H1 (cell line): Measurements from ENCODE around the gene WDR59. TPM values are rescaled to one million over a fixed set of nuclear protein-coding genes. Genes with fewer than 3 reads are reported as not detected.

Experiments
- CTCF ChIA-PET: fragments of 300-600 bp; sonication (Branson Sonifier 250); formaldehyde crosslinking; loops from one replicate; lab custom pipeline; 2021; ENCODE audit not compliant: partially characterized antibody; lab: Charles Lee
- POLR2A ChIA-PET: fragments of 300-600 bp; sonication (Branson Sonifier 250); formaldehyde crosslinking; loops from one replicate; lab custom pipeline; 2021; ENCODE audit warnings: inconsistent platforms; ENCODE audit not compliant: partially characterized antibody; lab: Charles Lee
- DNase-seq, 2 experiments: peaks; one replicate each; pipeline versions ENCODE4 v3.0.0 to v3.0.0-alpha.2; 2010 to 2022; ENCODE audit warnings: low spot score in 2 of 2, low read depth in 1 of 2, mixed read lengths in 1 of 2
- FAIRE-seq: peaks from 2 replicates; lab custom pipeline; 2011; peaks lifted over from hg19 to GRCh38; lab: Jason Lieb, UNC
- H2AFZ ChIP-seq: 2 replicates; pipeline ENCODE4 v1.8.1; 2012; ENCODE audit warnings: low read length, inconsistent platforms
- H2AK5ac ChIP-seq: 2 replicates; pipeline ENCODE4 v1.6.1; 2013; ENCODE audit warnings: low read depth, low read length
- H2BK120ac ChIP-seq: replicated peaks from 2 replicates; pipeline ENCODE3; 2013; ENCODE audit warnings: low read depth, low read length, inconsistent platforms
- H2BK12ac ChIP-seq: 2 replicates; pipeline ENCODE4 v1.6.1; 2013; ENCODE audit warnings: low read depth, low read length
- H2BK15ac ChIP-seq: 2 replicates; pipeline ENCODE4 v1.6.1; 2013; ENCODE audit warnings: low read length
- H2BK20ac ChIP-seq: 2 replicates; pipeline ENCODE4 v1.6.1; 2013; ENCODE audit warnings: low read length
- H2BK5ac ChIP-seq: 2 replicates; pipeline ENCODE4 v1.6.1; 2013; ENCODE audit warnings: low read depth, low read length
- H3K14ac ChIP-seq: 2 replicates; pipeline ENCODE4 v1.6.1; 2013; ENCODE audit warnings: inconsistent platforms; ENCODE audit not compliant: insufficient read length
- H3K18ac ChIP-seq: 2 replicates; pipeline ENCODE4 v1.6.1; 2013; ENCODE audit warnings: low read length; ENCODE audit errors: extremely low read depth
- H3K23ac ChIP-seq: 2 replicates; pipeline ENCODE4 v1.6.1; 2013; ENCODE audit warnings: inconsistent platforms; ENCODE audit not compliant: insufficient read length
- H3K23me2 ChIP-seq: 2 replicates; pipeline ENCODE4 v1.6.1; 2013; ENCODE audit warnings: low read depth, low read length
- H3K27ac ChIP-seq: 2 replicates; pipeline ENCODE4 v1.6.1; 2011; ENCODE audit warnings: low read depth, low read length, inconsistent platforms
- H3K27me3 ChIP-seq, 4 experiments: replicated peaks in 1 of 4; 1 replicate in 1 of 4; 2 replicates in 3 of 4; pipeline versions ENCODE4 v1.6.1 to v1.8.1; 2011 to 2013; ENCODE audit warnings: low read length in 3 of 4, mild to moderate bottlenecking in 3 of 4, inconsistent platforms in 2 of 4, mixed read lengths in 2 of 4, moderate library complexity in 1 of 4; ENCODE audit not compliant: control insufficient read depth in 3 of 4, insufficient read depth in 3 of 4; ENCODE audit errors: extremely low read depth in 1 of 4
- H3K36me3 ChIP-seq, 4 experiments: 2 replicates each; pipeline versions ENCODE4 v1.6.1 to v1.8.1; 2011 to 2013; ENCODE audit warnings: mild to moderate bottlenecking in 4 of 4, low read length in 3 of 4, moderate library complexity in 2 of 4, control low read depth in 1 of 4, inconsistent platforms in 1 of 4; ENCODE audit not compliant: insufficient read depth in 4 of 4, control insufficient read depth in 2 of 4
- H3K4ac ChIP-seq: replicated peaks from 2 replicates; pipeline ENCODE3; 2013; ENCODE audit warnings: low read length, low read depth, mixed read lengths, inconsistent platforms; ENCODE audit not compliant: insufficient read length
- H3K4me1 ChIP-seq, 4 experiments: replicated peaks in 1 of 4; 1 replicate in 1 of 4; 2 replicates in 3 of 4; pipeline versions ENCODE4 v1.6.1 to v1.8.1; 2011 to 2013; ENCODE audit warnings: low read length in 3 of 4, inconsistent platforms in 2 of 4, mixed read lengths in 1 of 4; ENCODE audit not compliant: insufficient read depth in 4 of 4, control insufficient read depth in 3 of 4
- H3K4me2 ChIP-seq, 2 experiments: 2 replicates each; pipeline versions ENCODE4 v1.6.1 to v1.8.1; 2011 to 2013; ENCODE audit warnings: low read depth in 2 of 2, low read length in 2 of 2, control low read depth in 1 of 2, inconsistent platforms in 1 of 2, mild to moderate bottlenecking in 1 of 2; ENCODE audit not compliant: insufficient read depth in 1 of 2
- H3K4me3 ChIP-seq, 4 experiments: fragments of 200-600, 300-600 bp in 1 of 4; sonication (generic), shearing (Covaris generic), sonication (Bioruptor Twin) in 1 of 4; 2 replicates each; pipeline versions ENCODE4 v1.5.1 to v1.8.1; 2011 to 2016; ENCODE audit warnings: low read length in 4 of 4, low read depth in 3 of 4, control low read depth in 2 of 4, inconsistent platforms in 2 of 4, mild to moderate bottlenecking in 2 of 4, mixed read lengths in 1 of 4, moderate library complexity in 1 of 4; ENCODE audit not compliant: insufficient read depth in 2 of 4; ENCODE audit errors: extremely low read depth in 1 of 4
- H3K56ac ChIP-seq: replicated peaks from 2 replicates; pipeline ENCODE3; 2013; ENCODE audit warnings: low read depth, mild to moderate bottlenecking, mixed read lengths, low read length, inconsistent platforms; ENCODE audit not compliant: insufficient read length
- H3K79me1 ChIP-seq: 2 replicates; pipeline ENCODE4 v1.6.1; 2013; ENCODE audit warnings: low read depth, low read length, control low read depth
- H3K79me2 ChIP-seq, 2 experiments: 2 replicates each; pipeline versions ENCODE4 v1.6.1 to v1.8.1; 2012 to 2013; ENCODE audit warnings: low read length in 2 of 2, mild to moderate bottlenecking in 2 of 2, inconsistent platforms in 1 of 2; ENCODE audit not compliant: insufficient read depth in 2 of 2, control insufficient read depth in 1 of 2
- H3K9ac ChIP-seq, 4 experiments: replicated peaks in 1 of 4; 1 replicate in 1 of 4; 2 replicates in 3 of 4; pipeline versions ENCODE4 v1.6.1 to v1.8.1; 2011 to 2013; ENCODE audit warnings: low read depth in 3 of 4, low read length in 3 of 4, control low read depth in 2 of 4, mild to moderate bottlenecking in 2 of 4, moderate library complexity in 2 of 4, inconsistent platforms in 1 of 4; ENCODE audit errors: extremely low read depth in 1 of 4
- H3K9me3 ChIP-seq, 2 experiments: 2 replicates each; pipeline versions ENCODE4 v1.6.1 to v1.8.1; 2012 to 2013; ENCODE audit warnings: mild to moderate bottlenecking in 2 of 2, moderate library complexity in 2 of 2, control low read depth in 1 of 2, inconsistent platforms in 1 of 2, low read depth in 1 of 2, low read length in 1 of 2, mixed read lengths in 1 of 2; ENCODE audit not compliant: insufficient read depth in 2 of 2
- H4K20me1 ChIP-seq, 2 experiments: replicated peaks in 1 of 2; 2 replicates each; pipeline versions ENCODE3 to v1.8.1; 2011 to 2013; ENCODE audit warnings: inconsistent platforms in 2 of 2, low read length in 2 of 2, mild to moderate bottlenecking in 1 of 2; ENCODE audit not compliant: insufficient read depth in 2 of 2, control insufficient read depth in 1 of 2
- H4K5ac ChIP-seq: 2 replicates; pipeline ENCODE4 v1.6.1; 2013; ENCODE audit warnings: low read length, low read depth, mixed read lengths, inconsistent platforms; ENCODE audit not compliant: insufficient read length
- H4K8ac ChIP-seq: 2 replicates; pipeline ENCODE4 v1.8.0; 2013; ENCODE audit warnings: mild to moderate bottlenecking, moderate library complexity, low read length, inconsistent platforms; ENCODE audit not compliant: insufficient read depth; ENCODE audit errors: extremely low read depth
- H4K91ac ChIP-seq: replicated peaks from 2 replicates; pipeline ENCODE3; 2013; ENCODE audit warnings: low read length, mixed read lengths, inconsistent platforms; ENCODE audit not compliant: insufficient read length
- NRF1 ChIP-seq: IDR thresholded peaks from 2 replicates; pipeline ENCODE4 v1.6.1; 2011; ENCODE audit warnings: mild to moderate bottlenecking, low read depth, low read length, improper control_type of control experiment
- POLR2A ChIP-seq, 2 experiments: IDR thresholded peaks; 1 replicate in 1 of 2; 2 replicates in 1 of 2; pipeline ENCODE4 v1.6.1; 2011; ENCODE audit warnings: low read depth in 2 of 2, low read length in 2 of 2, mild to moderate bottlenecking in 2 of 2; ENCODE audit errors: control extremely low read depth in 1 of 2
- POLR2AphosphoS5 ChIP-seq: IDR thresholded peaks from 2 replicates; pipeline ENCODE4 v1.6.1; 2011; ENCODE audit warnings: low read depth, low read length
- SAP30 ChIP-seq: fragments of 300-600 bp; sonication (generic); IDR thresholded peaks from 2 replicates; pipeline ENCODE4 v1.7.1; 2012; ENCODE audit warnings: low read length, moderate library complexity, mild to moderate bottlenecking, inconsistent platforms; ENCODE audit not compliant: insufficient read depth, insufficient replicate concordance
- TCF12 ChIP-seq: IDR thresholded peaks from 2 replicates; pipeline ENCODE4 v1.6.1; 2011; ENCODE audit warnings: low read depth, mild to moderate bottlenecking, low read length
- WGBS, 2 experiments: shearing (Covaris generic) in 1 of 2; methylation state at CpG; one replicate each; pipeline versions ENCODE4 v1.1.6 to v1.1.7; 2013 to 2015; ENCODE audit warnings: low lambda C conversion rate in 2 of 2, mixed read lengths in 2 of 2, inconsistent platforms in 1 of 2, low coverage in 1 of 2, missing lambda C conversion rate in 1 of 2; ENCODE audit not compliant: insufficient replicate concordance in 2 of 2, insufficient coverage in 1 of 2, insufficient read length in 1 of 2; ENCODE audit errors: extremely low coverage in 1 of 2, missing lambda C conversion rate in 1 of 2; 5-methylcytosine and 5-hydroxymethylcytosine counted together
- polyA plus RNA-seq, 7 experiments: library from polyadenylated mRNA; depleted of rRNA in 3 of 7; stranded (reverse) in 5 of 7; unstranded in 2 of 7; fragments of >200 nt in 5 of 7; fragments of 200-250 nt in 2 of 7; gene quantifications; 1 replicate in 5 of 7; 2 replicates in 1 of 7; 4 replicates in 1 of 7; pipeline versions ENCODE4 v1.2.1 to v1.2.3, GENCODE V29; 2011 to 2013; ENCODE audit warnings: missing spikeins in 2 of 7, mixed read lengths in 2 of 7
- total RNA-seq: library from RNA; stranded (reverse); fragmentation: NEBNext Ultra II Directional; extraction: Animal tissue kit (Norgen Biotek cat#: 25700); gene quantifications from 2 replicates; pipeline ENCODE4 v1.2.1, GENCODE V29; 2021
- TF ChIP-seq, protein P1 (sequence below), 3 experiments: IDR thresholded peaks; 1 replicate in 2 of 3; 2 replicates in 1 of 3; pipeline versions ENCODE4 v1.5.1 to v1.6.1; 2011; ENCODE audit warnings: low read length in 3 of 3, mild to moderate bottlenecking in 3 of 3, inconsistent platforms in 2 of 3, low read depth in 1 of 3, moderate library complexity in 1 of 3; ENCODE audit not compliant: insufficient read depth in 1 of 3; ENCODE audit errors: control extremely low read depth in 1 of 3
- TF ChIP-seq, protein P2 (sequence below): IDR thresholded peaks from 2 replicates; pipeline ENCODE4 v1.6.1; 2012; ENCODE audit warnings: inconsistent platforms

WDR59 gene
- total and polyA plus RNA-seq, 2 of the 8 experiments (the other 6 are each of a cell fraction or from before 2014, with no cell fraction given) = 84.2 to 124 TPM

DNA sequence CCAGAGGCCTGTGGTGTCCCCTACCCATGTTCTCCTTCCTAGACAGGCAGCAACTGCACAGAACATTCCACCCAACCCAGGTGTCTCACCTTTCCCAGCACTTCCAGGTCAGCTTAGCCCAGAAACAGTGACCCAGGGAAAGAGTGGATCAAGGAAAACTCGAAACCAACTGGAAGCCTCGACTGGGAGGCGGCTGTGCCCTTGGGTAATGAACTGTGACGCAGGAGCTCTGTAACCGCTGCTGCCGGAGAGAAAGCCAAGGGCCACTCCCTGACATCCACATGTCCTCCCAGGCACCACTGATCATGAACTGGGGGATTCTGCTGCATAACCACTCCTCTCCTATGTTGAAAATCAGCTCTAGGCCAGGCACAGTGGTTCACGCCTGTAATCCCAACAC is 34.4 kb downstream of the WDR59 start:
- POLR2A ChIA-PET = interaction anchor here (2.7 kb wide), 1 partner anchor 32 kb away, joined by 9 read pairs; no protein-coding TSS in a partner anchor
- H3K79me1 ChIP-seq = peaks cover 2% of the 10 kb centered on the region; the same call in 1 of the 2 replicates
- FAIRE-seq = no peak

More for the DNA sequence above, 34.4 kb downstream of the WDR59 start:
- Histone ChIP-seq H2BK5ac (no peak overlapping the region), H3K4ac (no peak overlapping the region), H3K18ac (no peak overlapping the region), H3K9me3 (no peaks in the 10 kb centered on the region), H3K4me1 (no peaks in the 10 kb centered on the region), H3K9ac (no peak overlapping the region), H4K20me1 (peaks cover 0 to 2% of the 10 kb centered on the region in 2 experiments), H3K23ac (no peak overlapping the region), H2BK20ac (no peak overlapping the region), H3K27ac (no peak overlapping the region), H4K8ac (no peak overlapping the region; the same call in 1 of the 2 replicates), H3K23me2 (no peaks in the 10 kb centered on the region), H2BK15ac (no peak overlapping the region), H3K4me2 (no peak overlapping the region), H3K27me3 (no peaks in the 10 kb centered on the region), H3K79me2 (no peaks in the 10 kb centered on the region), H3K56ac (no peak overlapping the region), H3K4me3 (no peak overlapping the region), H3K36me3 (peaks cover 7 to 53% (median 30%) of the 10 kb centered on the region in 4 experiments), H2BK12ac (no peak overlapping the region), H2AFZ (no peak overlapping the region), H2AK5ac (no peak overlapping the region), H4K91ac (no peak overlapping the region), H2BK120ac (no peak overlapping the region), H3K14ac (no peak overlapping the region), H4K5ac (no peak overlapping the region)
- TF ChIP-seq POLR2AphosphoS5 = no peak
- no peak for TF ChIP-seq SAP30
- TF ChIP-seq, protein P1, sequence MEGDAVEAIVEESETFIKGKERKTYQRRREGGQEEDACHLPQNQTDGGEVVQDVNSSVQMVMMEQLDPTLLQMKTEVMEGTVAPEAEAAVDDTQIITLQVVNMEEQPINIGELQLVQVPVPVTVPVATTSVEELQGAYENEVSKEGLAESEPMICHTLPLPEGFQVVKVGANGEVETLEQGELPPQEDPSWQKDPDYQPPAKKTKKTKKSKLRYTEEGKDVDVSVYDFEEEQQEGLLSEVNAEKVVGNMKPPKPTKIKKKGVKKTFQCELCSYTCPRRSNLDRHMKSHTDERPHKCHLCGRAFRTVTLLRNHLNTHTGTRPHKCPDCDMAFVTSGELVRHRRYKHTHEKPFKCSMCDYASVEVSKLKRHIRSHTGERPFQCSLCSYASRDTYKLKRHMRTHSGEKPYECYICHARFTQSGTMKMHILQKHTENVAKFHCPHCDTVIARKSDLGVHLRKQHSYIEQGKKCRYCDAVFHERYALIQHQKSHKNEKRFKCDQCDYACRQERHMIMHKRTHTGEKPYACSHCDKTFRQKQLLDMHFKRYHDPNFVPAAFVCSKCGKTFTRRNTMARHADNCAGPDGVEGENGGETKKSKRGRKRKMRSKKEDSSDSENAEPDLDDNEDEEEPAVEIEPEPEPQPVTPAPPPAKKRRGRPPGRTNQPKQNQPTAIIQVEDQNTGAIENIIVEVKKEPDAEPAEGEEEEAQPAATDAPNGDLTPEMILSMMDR (IDR thresholded peaks at IDR 0.05; ENCODE audit: control extremely low read depth in 1 of 3, insufficient read depth in 1 of 3, low read depth in 1 of 3, low read length in 3 of 3) = no peak
- no peak for TF ChIP-seq NRF1
- no peak for TF ChIP-seq POLR2A (IDR thresholded peaks at IDR 0.05; ENCODE audit: control extremely low read depth in 1 of 2, low read depth in 2 of 2, low read length in 2 of 2)
- no peak for TF ChIP-seq TCF12
- TF ChIP-seq, protein P2, sequence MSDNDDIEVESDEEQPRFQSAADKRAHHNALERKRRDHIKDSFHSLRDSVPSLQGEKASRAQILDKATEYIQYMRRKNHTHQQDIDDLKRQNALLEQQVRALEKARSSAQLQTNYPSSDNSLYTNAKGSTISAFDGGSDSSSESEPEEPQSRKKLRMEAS = no peak
- 93% methylated on average over 7 of the region's 7 CpGs; no CpG with 5 or more reads in 1 of the 2 experiments for WGBS, 2 experiments
- CTCF ChIA-PET = interaction anchor here (0.9 to 2.0 kb wide), 3 partner anchors 19 to 161 kb away, joined by 3 to 6 read pairs (median 5); no protein-coding TSS in a partner anchor
- no peak for DNase-seq
